Mesangial cell (primary cell): ENCODE data around the gene ASH1L. TPM values are rescaled to one million over a fixed set of nuclear protein-coding genes. Genes with fewer than 3 reads are reported as not detected.

Experiments used
- total RNA-seq: library from RNA; depleted of rRNA; stranded (reverse); fragments of >200 nt; gene quantifications from 2 replicates; pipeline ENCODE4 v1.2.3, GENCODE V29; 2015

The ASH1L gene, protein sequence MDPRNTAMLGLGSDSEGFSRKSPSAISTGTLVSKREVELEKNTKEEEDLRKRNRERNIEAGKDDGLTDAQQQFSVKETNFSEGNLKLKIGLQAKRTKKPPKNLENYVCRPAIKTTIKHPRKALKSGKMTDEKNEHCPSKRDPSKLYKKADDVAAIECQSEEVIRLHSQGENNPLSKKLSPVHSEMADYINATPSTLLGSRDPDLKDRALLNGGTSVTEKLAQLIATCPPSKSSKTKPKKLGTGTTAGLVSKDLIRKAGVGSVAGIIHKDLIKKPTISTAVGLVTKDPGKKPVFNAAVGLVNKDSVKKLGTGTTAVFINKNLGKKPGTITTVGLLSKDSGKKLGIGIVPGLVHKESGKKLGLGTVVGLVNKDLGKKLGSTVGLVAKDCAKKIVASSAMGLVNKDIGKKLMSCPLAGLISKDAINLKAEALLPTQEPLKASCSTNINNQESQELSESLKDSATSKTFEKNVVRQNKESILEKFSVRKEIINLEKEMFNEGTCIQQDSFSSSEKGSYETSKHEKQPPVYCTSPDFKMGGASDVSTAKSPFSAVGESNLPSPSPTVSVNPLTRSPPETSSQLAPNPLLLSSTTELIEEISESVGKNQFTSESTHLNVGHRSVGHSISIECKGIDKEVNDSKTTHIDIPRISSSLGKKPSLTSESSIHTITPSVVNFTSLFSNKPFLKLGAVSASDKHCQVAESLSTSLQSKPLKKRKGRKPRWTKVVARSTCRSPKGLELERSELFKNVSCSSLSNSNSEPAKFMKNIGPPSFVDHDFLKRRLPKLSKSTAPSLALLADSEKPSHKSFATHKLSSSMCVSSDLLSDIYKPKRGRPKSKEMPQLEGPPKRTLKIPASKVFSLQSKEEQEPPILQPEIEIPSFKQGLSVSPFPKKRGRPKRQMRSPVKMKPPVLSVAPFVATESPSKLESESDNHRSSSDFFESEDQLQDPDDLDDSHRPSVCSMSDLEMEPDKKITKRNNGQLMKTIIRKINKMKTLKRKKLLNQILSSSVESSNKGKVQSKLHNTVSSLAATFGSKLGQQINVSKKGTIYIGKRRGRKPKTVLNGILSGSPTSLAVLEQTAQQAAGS (N-terminal part only)
- 14.2 and 18.3 TPM in 2 replicates for total RNA-seq

DNA sequence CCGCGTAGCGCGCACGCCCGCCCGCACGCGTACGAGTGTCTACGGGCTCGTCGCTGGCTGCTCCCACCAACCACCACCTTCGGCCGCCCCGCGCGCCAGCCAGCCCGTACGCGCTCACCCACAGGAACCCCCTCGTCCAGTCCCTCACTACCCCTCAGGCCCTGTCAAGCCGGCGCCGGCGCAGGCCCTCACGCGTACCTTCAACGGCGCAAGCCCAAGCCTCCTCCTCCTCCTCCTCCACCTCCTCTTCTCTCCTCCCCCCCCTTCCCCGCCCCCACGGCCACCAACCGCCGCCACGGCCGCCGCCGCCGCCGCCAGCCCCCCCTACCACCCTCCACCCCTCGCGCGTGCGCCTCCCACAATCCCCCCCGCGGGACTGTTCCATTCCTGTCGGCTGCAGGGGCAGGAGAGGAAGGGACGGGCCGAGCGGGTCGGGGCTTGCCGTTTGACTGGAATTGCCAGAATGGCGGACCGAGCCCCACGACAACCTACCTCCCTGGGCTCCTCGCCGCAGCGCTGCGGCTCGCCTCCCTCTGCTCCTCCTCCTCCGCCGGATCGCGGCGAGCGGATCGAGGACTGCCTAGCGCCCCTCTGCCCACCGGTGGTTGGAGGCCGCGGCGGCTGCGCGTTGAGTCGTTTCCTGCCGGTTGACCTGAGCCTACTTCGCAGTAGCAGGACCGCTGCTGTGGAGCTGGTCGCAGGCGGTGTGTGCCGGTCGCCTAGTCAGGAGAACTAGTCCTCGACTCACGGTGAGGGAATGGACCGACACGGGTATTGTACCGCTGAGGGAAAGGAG is at the start of gene ASH1L:
Gene ASH1L, minus strand, starts transcription at position 223 of the 796 bp plus-strand sequence. CDS start 41,284 bp downstream, outside the sequence.

DNA sequence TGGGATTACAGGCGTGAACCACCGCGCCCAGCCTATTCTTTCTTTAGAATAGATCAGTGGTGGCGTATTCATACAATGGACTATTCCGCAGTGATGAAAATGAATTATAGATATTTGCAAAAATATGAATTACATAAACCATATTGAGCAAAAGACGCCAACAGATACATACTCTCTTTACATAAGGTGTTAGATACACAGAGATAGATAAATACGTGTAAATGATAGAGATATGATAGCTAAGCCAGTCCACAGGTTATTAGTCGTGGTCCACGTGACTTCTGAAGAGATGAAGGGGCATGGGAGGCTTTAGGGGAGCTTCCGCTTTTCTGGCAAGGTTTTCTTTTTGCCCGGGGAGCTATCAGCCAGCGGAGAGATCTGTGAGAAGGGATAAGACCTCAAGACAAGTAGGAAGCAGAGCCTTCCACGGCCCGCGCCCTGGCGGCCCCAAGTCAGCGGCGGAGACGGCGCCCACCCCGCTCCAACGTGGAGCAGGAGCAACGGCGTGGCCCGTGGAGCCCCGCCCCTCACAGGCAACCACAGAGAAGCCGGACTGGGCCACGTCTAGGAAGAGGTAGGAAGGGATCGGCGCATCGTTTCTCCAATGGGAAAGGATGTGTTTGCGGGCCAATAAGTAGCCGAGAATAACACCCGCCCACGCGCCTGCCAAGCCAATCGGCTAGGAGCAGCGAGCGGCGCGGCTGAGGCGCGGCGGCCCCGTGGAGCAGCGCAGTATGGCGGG is 47.1 kb upstream of the ASH1L start, which contains the start of gene MSTO1:
Gene MSTO1, plus strand, starts transcription at position 704 of the 742 bp plus-strand sequence. Its CDS starts 31 bp downstream, at position 735.

DNA sequence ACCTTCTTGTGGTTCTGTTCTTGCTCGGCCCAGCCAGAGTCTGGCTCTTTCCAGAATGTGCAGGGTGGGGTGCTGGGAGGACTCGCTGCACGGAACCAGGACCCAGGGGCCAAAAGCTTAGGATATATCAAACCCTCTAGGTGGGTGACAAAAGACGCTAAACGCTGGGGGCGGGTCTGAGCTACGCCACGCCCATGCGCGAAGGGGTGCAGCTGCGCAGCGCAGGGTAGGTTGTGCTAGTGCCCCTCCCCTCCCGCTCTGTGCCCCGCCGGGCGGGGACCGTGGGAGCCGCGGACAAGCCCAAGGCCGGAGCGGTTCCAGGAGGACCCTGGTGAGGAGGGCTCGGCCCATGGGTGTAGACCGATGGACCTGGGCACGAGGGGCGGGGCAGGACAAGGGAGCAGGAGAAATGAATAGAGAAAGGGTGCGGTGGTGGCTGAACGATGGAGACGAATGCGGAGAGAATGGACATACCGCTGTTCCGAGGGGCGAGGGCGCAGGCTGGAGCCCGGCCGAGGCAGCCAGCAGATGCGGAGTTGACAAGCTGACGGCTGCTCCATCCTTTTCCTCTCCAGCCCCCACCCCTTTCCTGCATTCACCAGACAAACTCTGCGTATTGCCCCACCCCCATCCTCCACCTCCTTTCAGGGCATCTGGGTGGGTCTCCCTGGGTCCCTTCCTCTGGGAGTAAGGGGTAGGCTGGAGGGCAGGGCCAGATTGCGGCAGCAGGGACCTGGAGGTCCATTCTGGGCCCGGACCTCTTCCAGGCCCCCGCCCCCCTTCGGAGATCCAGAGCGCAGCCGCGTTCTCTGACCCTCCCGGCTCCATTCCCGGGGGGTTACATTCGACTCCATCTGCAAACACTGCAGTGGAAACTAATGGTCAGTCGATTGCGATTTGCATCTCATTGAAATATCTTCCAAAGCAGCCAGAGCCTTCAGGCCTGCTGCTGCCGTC is 241.7 kb downstream of the ASH1L start, which contains the start of gene RUSC1:
Gene RUSC1, plus strand, starts transcription at position 234 of the 957 bp plus-strand sequence. CDS start 880 bp downstream, outside the sequence.

DNA sequence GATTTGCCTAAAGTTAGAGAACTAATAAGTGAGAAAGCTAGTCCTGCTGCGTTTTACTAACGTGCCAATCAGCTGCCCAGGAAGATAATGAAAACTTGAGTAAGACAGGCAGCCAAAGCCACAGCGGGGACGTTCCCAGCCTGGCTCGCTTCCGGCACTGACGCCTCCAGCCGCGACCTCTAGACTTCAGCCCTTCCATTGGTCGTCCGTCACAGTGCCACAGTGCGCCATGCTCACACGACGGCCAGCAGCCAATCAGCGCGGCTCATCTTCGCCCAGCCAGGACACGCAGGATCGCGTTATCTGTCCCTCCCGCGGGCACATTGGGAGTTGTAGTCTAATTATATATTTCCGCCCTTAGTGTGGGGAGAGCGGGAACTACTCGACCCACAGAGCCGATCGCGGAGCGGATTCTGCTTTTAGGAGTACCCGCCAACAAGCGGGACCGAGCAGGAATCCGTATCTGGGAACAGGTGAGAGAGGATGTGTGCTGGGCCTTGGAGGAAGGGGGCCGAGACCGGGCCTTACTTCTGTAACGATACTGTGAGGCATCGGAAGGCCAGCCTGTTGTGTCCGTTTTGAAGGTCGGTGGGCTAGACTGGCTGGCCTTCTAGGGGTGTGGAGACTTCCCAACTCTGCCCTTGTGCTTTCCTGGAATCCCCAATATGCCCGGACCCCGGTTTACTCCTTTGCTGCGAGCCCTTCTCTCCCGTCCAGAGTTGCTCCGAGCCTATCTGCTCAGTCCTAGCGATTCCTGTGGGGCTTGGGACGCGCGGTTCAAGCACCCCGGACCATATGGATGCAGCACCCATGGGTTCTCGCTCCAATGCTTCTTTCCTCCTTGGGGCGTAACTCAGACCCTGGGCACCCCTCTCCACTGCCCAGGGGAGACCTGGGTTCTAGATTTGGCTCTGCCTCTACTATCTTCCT is 253.8 kb downstream of the ASH1L start, which contains the start of gene FDPS:
Gene FDPS, plus strand, starts transcription at position 374 of the 930 bp plus-strand sequence. CDS start 924 bp downstream, outside the sequence.

DNA sequence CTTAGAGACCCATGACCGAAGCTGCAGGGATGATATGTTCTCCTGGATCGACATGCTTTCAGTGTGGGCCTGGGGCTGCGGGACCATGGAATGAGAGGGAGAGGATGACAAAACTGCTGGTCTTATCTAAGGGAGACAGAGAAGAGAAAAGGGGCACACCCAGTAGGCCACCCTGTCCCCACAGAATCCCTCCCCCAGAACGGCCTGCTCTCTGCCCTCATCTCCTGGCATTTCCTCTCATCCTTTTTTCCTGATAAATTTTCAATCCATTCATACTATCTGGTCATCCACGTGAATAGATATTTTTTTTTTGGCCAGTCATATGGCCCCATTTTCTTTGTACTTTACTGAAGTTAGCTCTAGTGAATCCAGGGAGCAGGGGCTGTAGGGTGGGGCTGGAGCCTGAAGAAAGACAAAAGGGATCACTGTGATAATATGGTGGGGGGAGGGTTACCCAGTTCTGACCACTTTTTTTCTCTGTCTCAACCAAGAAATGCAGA is 261.2 kb downstream of the ASH1L start, which contains the start of gene PKLR:
Gene PKLR, minus strand, starts transcription at position 97 of the 500 bp plus-strand sequence. Its CDS starts 43 bp downstream, at position 54.

Other genes starting within 250 kb of the ASH1L start
- gene RUSC1, start 241.9 kb downstream of the ASH1L start, total RNA-seq = 36.0 and 56.4 TPM in 2 replicates
- 11.9 and 22.2 TPM in 2 replicates for gene MSTO1, start 47.4 kb upstream of the ASH1L start, total RNA-seq
- 25.7 and 29.8 TPM in 2 replicates for gene YY1AP1, start 126.0 kb upstream of the ASH1L start, total RNA-seq
- 141 and 159 TPM in 2 replicates for gene DAP3, start 126.3 kb upstream of the ASH1L start, total RNA-seq